Activated effector memory CD4-positive, alpha-beta T cell treated with anti-CD3 and anti-CD28 coated beads, Interleukin-2, amount 50 U/mL, for 16 hours (primary cell): ENCODE results near the gene TRIM24.
"Not testable (repeated sequence)": the region's sequence is repeated elsewhere in the genome, so short reads cannot be mapped to it uniquely, and the experiment has no call there.

Source experiments
- DNase-seq: peaks from one replicate; pipeline ENCODE4 v3.0.0-alpha.2; 2020

The TRIM24 gene

GRCh38 chr7:138499340-138499739 is 39.3 kb downstream of the TRIM24 start:
- DNase-seq: no peak

GRCh38 chr7:138500303-138500702 is 40.2 kb downstream of the TRIM24 start:
- DNase-seq: not testable (repeated sequence)

GRCh38 chr7:138500892-138501291 is 40.8 kb downstream of the TRIM24 start:
- no peak for DNase-seq

GRCh38 chr7:138502023-138502767 is 42.1 kb downstream of the TRIM24 start:
- DNase-seq: no peak

- DNase-seq: no peak
Observed at GRCh38 chr7:138505361-138505873, 45.4 kb downstream of the TRIM24 start.

- DNase-seq: no peak
Observed at GRCh38 chr7:138506764-138507163, 46.7 kb downstream of the TRIM24 start.

- DNase-seq: no peak
Observed at GRCh38 chr7:138510003-138510402, 49.9 kb downstream of the TRIM24 start.

- no peak for DNase-seq
Observed at GRCh38 chr7:138512092-138512858, 52.2 kb downstream of the TRIM24 start.

- DNase-seq: no peak
Observed at GRCh38 chr7:138512885-138513284, 52.8 kb downstream of the TRIM24 start.

- DNase-seq: no peak
Observed at GRCh38 chr7:138513344-138513871, 53.3 kb downstream of the TRIM24 start.

GRCh38 chr7:138514044-138514443 is 54.0 kb downstream of the TRIM24 start:
- no peak for DNase-seq

GRCh38 chr7:138515001-138515528 is 55.0 kb downstream of the TRIM24 start:
- no peak for DNase-seq

- DNase-seq: no peak
Observed at GRCh38 chr7:138519061-138519798, 59.2 kb downstream of the TRIM24 start.

GRCh38 chr7:138520742-138521141 is 60.7 kb downstream of the TRIM24 start:
- DNase-seq: no peak

GRCh38 chr7:138521837-138522461 is 61.9 kb downstream of the TRIM24 start:
- DNase-seq: no peak

- DNase-seq: no peak
Observed at GRCh38 chr7:138524259-138524658, 64.2 kb downstream of the TRIM24 start.

GRCh38 chr7:138525757-138526156 is 65.7 kb downstream of the TRIM24 start:
- DNase-seq: no peak

GRCh38 chr7:138527746-138528223 is 67.7 kb downstream of the TRIM24 start:
- DNase-seq: no peak

GRCh38 chr7:138536833-138537232 is 76.8 kb downstream of the TRIM24 start:
- DNase-seq: not testable (repeated sequence)

- DNase-seq: no peak
Observed at GRCh38 chr7:138538518-138538917, 78.5 kb downstream of the TRIM24 start.

GRCh38 chr7:138538997-138539644 is 79.1 kb downstream of the TRIM24 start:
- DNase-seq: no peak

GRCh38 chr7:138542183-138542582 is 82.1 kb downstream of the TRIM24 start:
- no peak for DNase-seq
